ENCODE measurements around the gene CEP68. TPM values are rescaled to one million over a fixed set of nuclear protein-coding genes. Genes with fewer than 3 reads are reported as not detected.
A peak's percentile ranks its signal among the peaks of the same experiment; 100 is the strongest.

The CEP68 gene
- total RNA-seq, 4 donors from 2014 or later = 14.1 to 55.0 (median 30.0) TPM

DNA sequence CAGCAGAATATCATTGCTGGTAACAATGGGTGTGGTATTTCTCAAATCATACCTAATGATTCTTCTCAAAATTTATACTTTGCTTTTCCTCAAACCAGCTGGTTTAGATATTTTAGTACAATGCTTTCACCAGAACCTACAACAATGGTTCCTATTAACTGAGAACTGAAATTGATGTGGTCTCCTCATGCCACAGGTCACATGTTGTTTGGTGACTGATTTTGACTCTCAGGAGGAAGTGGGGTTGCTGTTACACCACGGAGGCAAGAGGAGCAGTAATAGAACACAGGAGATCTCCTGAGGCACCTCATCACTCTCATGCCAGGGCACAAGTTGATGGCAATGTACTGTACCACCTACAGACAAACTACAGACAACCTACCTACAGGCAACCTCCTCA lies 3.0 kb upstream of the CEP68 start:
- Histone ChIP-seq H3K27ac (no peak overlapping the region), H3K4me3 (no peak overlapping the region), H3K36me3 (no peaks in the 10 kb centered on the region), H3K4me1 (peaks cover 0 to 5% of the 10 kb centered on the region in 2 donors), H3K9me3 (no peaks in the 10 kb centered on the region), H3K27me3 (no peaks in the 10 kb centered on the region)
- TF ChIP-seq POLR2A (IDR thresholded peaks at IDR 0.05) (no peak), CTCF (IDR thresholded peaks at IDR 0.05) (no peak)
- intact Hi-C loops (cut with DNase I; ENCODE audit: low total_unique reads) = no loop called here
- no peak for DNase-seq

- TF ChIP-seq CTCF (IDR thresholded peaks at IDR 0.05) = no peak
- no peak for TF ChIP-seq POLR2A (IDR thresholded peaks at IDR 0.05)
- intact Hi-C loops (cut with DNase I; ENCODE audit: low total_unique reads) = no loop called here
These were observed 1.3 kb upstream of the CEP68 start for GRCh38 chr2:65054749-65055421.

DNA sequence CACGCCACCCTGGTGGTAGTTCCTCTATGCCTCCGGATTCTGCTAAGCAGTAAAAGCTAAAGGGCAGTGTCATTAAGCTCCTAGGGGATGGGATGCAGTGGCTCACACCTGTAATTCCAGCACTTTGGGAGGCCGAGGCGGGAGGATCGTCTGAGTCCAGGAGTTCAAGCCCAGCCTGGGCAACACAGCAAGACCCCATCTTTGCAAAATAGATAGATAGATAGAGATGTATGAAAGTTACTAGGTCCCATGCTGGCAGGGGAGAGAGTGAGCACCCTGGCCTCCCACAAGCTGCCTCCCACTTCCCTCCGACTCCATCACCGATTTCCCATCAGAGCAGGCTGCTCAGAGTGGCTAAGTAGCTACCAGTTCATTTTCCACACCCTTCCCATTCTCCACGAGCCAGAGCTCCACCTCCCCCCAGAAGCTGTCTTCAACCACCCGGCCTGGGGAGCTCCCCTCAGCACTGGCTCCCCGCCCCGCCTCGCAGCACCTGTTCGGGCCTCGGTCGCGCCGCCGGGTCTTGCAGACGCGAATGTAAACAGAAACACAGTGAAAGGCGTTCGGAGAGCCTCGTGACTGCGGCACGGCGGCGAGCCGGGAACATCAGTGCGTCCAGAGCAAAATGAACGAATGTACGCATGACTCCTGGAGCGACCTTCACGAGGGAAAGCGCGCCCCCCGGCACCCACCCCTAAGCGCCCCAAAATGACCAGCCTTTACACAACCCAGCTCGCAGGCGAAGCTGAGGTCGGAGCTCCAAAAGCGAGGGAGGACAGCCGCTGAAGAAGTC lies 598 bp upstream of the CEP68 start:
- no peaks in the 10 kb centered on the region for H3K27me3 ChIP-seq
- DNase-seq = no peak
- peaks cover 0 to 10% of the 10 kb centered on the region in 2 donors for H3K4me1 ChIP-seq
- intact Hi-C loops (cut with DNase I; ENCODE audit: low total_unique reads) = no loop called here
- TF ChIP-seq POLR2A (IDR thresholded peaks at IDR 0.05) = no peak
- no peak for TF ChIP-seq CTCF (IDR thresholded peaks at IDR 0.05)
- H3K9me3 ChIP-seq = no peaks in the 10 kb centered on the region
- H3K27ac ChIP-seq = peak overlapping the region; percentile 69 to 95
- H3K36me3 ChIP-seq = no peaks in the 10 kb centered on the region
- H3K4me3 ChIP-seq = peak overlapping the region; percentile 67 to 88

More at GRCh38 chr2:65054749-65055421, 1.3 kb upstream of the CEP68 start:
- Histone ChIP-seq H3K9me3 (no peaks in the 10 kb centered on the region), H3K27me3 (no peaks in the 10 kb centered on the region), H3K27ac (no peak overlapping the region), H3K4me1 (peaks cover 0 to 5% of the 10 kb centered on the region in 2 donors), H3K36me3 (no peaks in the 10 kb centered on the region), H3K4me3 (no peak overlapping the region)
- DNase-seq = no peak

- intact Hi-C loops (cut with DNase I; ENCODE audit: low total_unique reads) = no loop called here
- TF ChIP-seq CTCF (IDR thresholded peaks at IDR 0.05) (no peak), POLR2A (IDR thresholded peaks at IDR 0.05) (no peak)
These were observed 799 bp downstream of the CEP68 start for GRCh38 chr2:65057054-65057375.

GRCh38 chr2:65057391-65058052 lies 1.3 kb downstream of the CEP68 start:
- Histone ChIP-seq H3K4me1 (peaks cover 0 to 10% of the 10 kb centered on the region in 2 donors), H3K27ac (peak overlapping the region; percentile 88 to 95), H3K27me3 (no peaks in the 10 kb centered on the region), H3K4me3 (peak overlapping the region; percentile 67 to 88), H3K36me3 (no peaks in the 10 kb centered on the region), H3K9me3 (no peaks in the 10 kb centered on the region)
- intact Hi-C loops (cut with DNase I; ENCODE audit: low total_unique reads) = no loop called here
- DNase-seq = no peak
- TF ChIP-seq CTCF (IDR thresholded peaks at IDR 0.05) = no peak

More at GRCh38 chr2:65057054-65057375, 799 bp downstream of the CEP68 start:
- Histone ChIP-seq H3K27ac (peak overlapping the region; percentile 88 to 95), H3K36me3 (no peaks in the 10 kb centered on the region), H3K27me3 (no peaks in the 10 kb centered on the region), H3K4me1 (peaks cover 0 to 10% of the 10 kb centered on the region in 2 donors), H3K9me3 (no peaks in the 10 kb centered on the region), H3K4me3 (peak overlapping the region; percentile 67 to 88)
- no peak for DNase-seq

Measured in uterus (tissue), 4 donors.